AG04450 (cell line): ENCODE data around the gene SNX22. TPM values are rescaled to one million over a fixed set of nuclear protein-coding genes. Genes with fewer than 3 reads are reported as not detected.

Source experiments
- CTCF ChIA-PET: fragments of 300-600, 350-600 bp; formaldehyde crosslinking; extraction: SDS; loops from one replicate; lab custom pipeline; 2022; ENCODE audit warnings: antibody characterized with exemption, inconsistent platforms; lab: Charles Lee
- POLR2A ChIA-PET: fragments of 350-600 bp; formaldehyde crosslinking; extraction: SDS; loops from one replicate; lab custom pipeline; 2021; ENCODE audit warnings: antibody characterized with exemption, inconsistent platforms; lab: Yijun Ruan, JAX
- DNase-seq: peaks from one replicate; pipeline ENCODE4 v3.0.0-alpha.2; 2011; ENCODE audit warnings: low read depth, low spot score
- H3K27ac ChIP-seq: one replicate; pipeline ENCODE4 v1.5.1; 2012; ENCODE audit warnings: low read depth, low read length, control low read depth
- H3K27me3 ChIP-seq: one replicate; pipeline ENCODE4 v1.6.0; 2012; ENCODE audit warnings: low read length; ENCODE audit not compliant: control insufficient read depth, insufficient read depth
- H3K4me3 ChIP-seq: 2 replicates; pipeline ENCODE4 v1.5.1; 2011; ENCODE audit warnings: mild to moderate bottlenecking, low read depth, low read length, control low read depth
- H3K9me3 ChIP-seq: 2 replicates; pipeline ENCODE4 v1.5.1; 2012; ENCODE audit warnings: low read length; ENCODE audit not compliant: control insufficient read depth, insufficient read depth
- polyA plus RNA-seq: library from polyadenylated mRNA; depleted of rRNA; stranded (reverse); fragments of >200 nt; gene quantifications from 2 replicates; pipeline ENCODE4 v1.2.3, GENCODE V29; 2011
- TF ChIP-seq, protein P1 (sequence below): IDR thresholded peaks from 2 replicates; pipeline ENCODE4 v1.5.1; 2011; ENCODE audit warnings: low read depth, low read length, control low read depth, inconsistent platforms

The SNX22 gene
- polyA plus RNA-seq, 1 experiment = 0.06 TPM

GRCh38 chr15:64162869-64163658 lies 11.5 kb downstream of the SNX22 start, which contains the start of gene PPIB:
TSS of gene PPIB (minus strand) at chr15:64163022. CDS start at chr15:64162986, 36 bp downstream.
- POLR2A ChIA-PET = interaction anchor here (0.8 to 2.0 kb wide), 7 partner anchors 9 to 499 kb away, joined by 3 to 19 read pairs (median 3); partner anchors contain the start of gene TRIP4
- peak within 1 kb of the TSS; percentile 96 for H3K4me3 ChIP-seq
- H3K27ac ChIP-seq = peak within 1 kb of the TSS; percentile 81
- CTCF ChIA-PET = interaction anchor here (0.7 to 2.3 kb wide), 4 partner anchors 9 to 518 kb away, joined by 3 to 13 read pairs (median 6); no protein-coding TSS in a partner anchor
- DNase-seq = peak; percentile 95
- H3K9me3 ChIP-seq = no peaks in the 10 kb centered on the region
- H3K27me3 ChIP-seq = no peaks in the 10 kb centered on the region
- TF ChIP-seq, protein P1, sequence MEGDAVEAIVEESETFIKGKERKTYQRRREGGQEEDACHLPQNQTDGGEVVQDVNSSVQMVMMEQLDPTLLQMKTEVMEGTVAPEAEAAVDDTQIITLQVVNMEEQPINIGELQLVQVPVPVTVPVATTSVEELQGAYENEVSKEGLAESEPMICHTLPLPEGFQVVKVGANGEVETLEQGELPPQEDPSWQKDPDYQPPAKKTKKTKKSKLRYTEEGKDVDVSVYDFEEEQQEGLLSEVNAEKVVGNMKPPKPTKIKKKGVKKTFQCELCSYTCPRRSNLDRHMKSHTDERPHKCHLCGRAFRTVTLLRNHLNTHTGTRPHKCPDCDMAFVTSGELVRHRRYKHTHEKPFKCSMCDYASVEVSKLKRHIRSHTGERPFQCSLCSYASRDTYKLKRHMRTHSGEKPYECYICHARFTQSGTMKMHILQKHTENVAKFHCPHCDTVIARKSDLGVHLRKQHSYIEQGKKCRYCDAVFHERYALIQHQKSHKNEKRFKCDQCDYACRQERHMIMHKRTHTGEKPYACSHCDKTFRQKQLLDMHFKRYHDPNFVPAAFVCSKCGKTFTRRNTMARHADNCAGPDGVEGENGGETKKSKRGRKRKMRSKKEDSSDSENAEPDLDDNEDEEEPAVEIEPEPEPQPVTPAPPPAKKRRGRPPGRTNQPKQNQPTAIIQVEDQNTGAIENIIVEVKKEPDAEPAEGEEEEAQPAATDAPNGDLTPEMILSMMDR = peak; percentile 41

- CTCF ChIA-PET = interaction anchor here (1.0 to 2.3 kb wide), 2 partner anchors 10 to 13 kb away, joined by 3 to 13 read pairs; no protein-coding TSS in a partner anchor
- Histone ChIP-seq H3K4me3 (peak overlapping the region; percentile 60), H3K27ac (peak overlapping the region; percentile 42), H3K27me3 (no peaks in the 10 kb centered on the region), H3K9me3 (no peaks in the 10 kb centered on the region)
- TF ChIP-seq, protein P1 = no peak
- DNase-seq = no peak
- POLR2A ChIA-PET = interaction anchor here (0.6 to 2.0 kb wide), 6 partner anchors 10 to 659 kb away, joined by 3 to 19 read pairs (median 3); no protein-coding TSS in a partner anchor
Observed at GRCh38 chr15:64163659-64164362, 12.3 kb downstream of the SNX22 start.

GRCh38 chr15:64164436-64164835 lies 12.9 kb downstream of the SNX22 start:
- Histone ChIP-seq H3K4me3 (no peak overlapping the region), H3K27ac (no peak overlapping the region), H3K27me3 (no peaks in the 10 kb centered on the region), H3K9me3 (no peaks in the 10 kb centered on the region)
- POLR2A ChIA-PET = no interaction called here
- TF ChIP-seq, protein P1 = no peak
- DNase-seq = no peak
- CTCF ChIA-PET = interaction anchor here (2.3 kb wide), 1 partner anchor 11 kb away, joined by 13 read pairs; no protein-coding TSS in a partner anchor

DNA sequence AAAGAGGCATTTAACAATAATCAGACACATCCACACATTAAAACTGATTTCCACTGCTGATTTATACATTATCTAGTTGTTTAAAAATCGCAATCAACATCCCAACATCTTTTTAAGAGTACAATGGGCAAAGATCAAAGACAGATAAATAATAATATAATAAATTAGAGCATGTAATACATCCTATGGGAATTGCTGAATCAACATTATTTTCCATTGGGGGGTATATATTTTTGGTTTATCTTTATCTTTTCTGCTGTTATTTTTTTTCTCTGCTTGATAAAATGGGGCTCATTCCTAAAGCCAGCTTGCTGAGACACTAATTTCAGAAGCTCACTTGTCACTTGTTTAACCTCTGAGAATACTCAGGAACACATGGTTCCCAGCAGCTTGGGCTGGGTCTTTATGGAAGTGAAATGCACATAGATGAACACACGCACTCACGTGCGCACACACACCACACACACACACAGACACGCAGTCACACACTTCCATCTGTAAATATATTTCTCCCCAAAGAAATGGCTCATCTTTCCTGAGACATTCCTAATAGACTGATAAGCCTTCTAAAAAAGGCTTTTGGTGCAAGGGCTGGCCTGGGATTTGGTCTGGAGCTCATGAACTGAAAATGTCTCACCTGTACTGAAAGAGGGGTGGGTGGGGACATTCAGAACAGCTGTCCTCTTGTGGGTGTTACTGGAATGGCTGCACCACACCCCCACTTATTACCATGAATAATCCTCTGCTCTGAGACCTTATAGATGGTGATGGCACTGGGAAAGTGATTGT lies 14.8 kb downstream of the SNX22 start:
- no peaks in the 10 kb centered on the region for H3K9me3 ChIP-seq
- no peak overlapping the region for H3K27ac ChIP-seq
- CTCF ChIA-PET = interaction anchor here (0.9 kb wide), 1 partner anchor 13 kb away, joined by 3 read pairs; no protein-coding TSS in a partner anchor
- H3K27me3 ChIP-seq = no peaks in the 10 kb centered on the region
- TF ChIP-seq, protein P1 = no peak
- POLR2A ChIA-PET = no interaction called here
- H3K4me3 ChIP-seq = no peak overlapping the region
- no peak for DNase-seq
